NCI-H146 treated with DMSO at 0.1 percent for 48 hours (cell line): ENCODE data around the gene CENPU.
"Not testable (repeated sequence)": the region's sequence is repeated elsewhere in the genome, so short reads cannot be mapped to it uniquely, and the experiment has no call there.

ENCODE experiments used
- DNase-seq: peaks from one replicate; lab custom pipeline; 2025; ENCODE audit not compliant: unreplicated experiment; lab: John Stamatoyannopoulos, UW

CENPU gene

GRCh38 chr4:184668511-184669114, 65.3 kb downstream of the CENPU start:
- DNase-seq, result no peak

GRCh38 chr4:184668096-184668495, 65.8 kb downstream of the CENPU start:
- no peak for DNase-seq

DNA sequence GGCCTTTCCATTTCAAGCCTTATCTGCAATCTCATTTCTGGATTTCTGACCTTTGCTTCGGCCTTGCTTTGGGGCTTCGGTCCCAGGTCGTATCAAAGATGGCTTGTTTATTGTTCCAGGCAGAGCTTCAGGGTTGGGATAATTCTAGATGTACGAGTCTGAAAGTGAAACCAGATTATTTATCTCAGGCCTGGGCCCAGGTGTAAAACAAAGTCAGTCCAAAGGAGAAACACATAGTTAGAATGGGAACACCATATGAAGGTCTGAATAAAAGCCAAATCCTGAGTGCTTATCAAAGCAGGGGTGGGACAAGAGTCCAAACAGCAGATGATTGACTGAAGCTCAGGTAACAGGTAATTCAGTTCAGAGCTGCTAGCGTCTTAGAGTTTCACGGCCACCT, 67.2 kb downstream of the CENPU start:
- no peak for DNase-seq

GRCh38 chr4:184664445-184665210, 69.3 kb downstream of the CENPU start:
- DNase-seq, result no peak

DNA sequence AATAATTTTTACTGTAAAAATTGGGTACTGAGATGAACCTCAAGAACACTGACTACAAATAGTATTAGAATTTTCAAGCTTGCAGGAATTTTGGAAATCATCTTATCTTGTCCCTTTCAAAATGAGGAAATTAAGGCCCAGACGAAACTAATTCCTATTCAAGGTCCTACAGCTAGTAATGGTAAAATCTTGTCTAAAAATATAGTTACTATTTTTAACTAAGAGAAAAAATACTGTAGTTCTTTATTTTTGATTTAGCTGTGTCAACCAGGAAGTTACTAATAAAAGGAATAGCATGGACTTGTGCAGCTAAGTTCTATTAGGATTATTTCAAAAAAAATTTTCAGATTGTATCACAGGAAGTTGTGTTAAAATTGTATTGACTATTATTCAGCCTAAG, 71.7 kb downstream of the CENPU start:
- no peak for DNase-seq

GRCh38 chr4:184660978-184661377, 72.9 kb downstream of the CENPU start:
- DNase-seq, result no peak

- not testable (repeated sequence) for DNase-seq
Measured at GRCh38 chr4:184657820-184658219, 76.1 kb downstream of the CENPU start.

DNA sequence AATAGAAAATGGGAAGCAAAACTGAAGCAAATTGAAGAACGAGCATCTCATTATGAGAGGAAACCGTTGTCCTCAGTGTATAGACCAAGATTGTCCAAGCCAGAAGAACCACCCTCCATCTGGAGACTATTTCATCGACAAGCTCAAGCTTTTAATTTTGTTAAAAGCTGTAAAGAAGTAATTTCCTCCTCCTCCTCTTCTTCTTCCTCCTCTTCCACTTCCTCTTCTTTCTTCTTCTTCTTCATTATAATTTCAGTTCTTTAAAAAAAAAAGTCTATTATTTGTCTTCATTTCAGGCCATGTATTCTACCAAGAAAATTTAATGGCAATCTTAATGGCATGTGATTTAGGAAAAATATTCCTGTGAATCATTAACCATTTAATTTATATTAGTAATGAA, 76.8 kb downstream of the CENPU start:
- DNase-seq, result no peak

DNA sequence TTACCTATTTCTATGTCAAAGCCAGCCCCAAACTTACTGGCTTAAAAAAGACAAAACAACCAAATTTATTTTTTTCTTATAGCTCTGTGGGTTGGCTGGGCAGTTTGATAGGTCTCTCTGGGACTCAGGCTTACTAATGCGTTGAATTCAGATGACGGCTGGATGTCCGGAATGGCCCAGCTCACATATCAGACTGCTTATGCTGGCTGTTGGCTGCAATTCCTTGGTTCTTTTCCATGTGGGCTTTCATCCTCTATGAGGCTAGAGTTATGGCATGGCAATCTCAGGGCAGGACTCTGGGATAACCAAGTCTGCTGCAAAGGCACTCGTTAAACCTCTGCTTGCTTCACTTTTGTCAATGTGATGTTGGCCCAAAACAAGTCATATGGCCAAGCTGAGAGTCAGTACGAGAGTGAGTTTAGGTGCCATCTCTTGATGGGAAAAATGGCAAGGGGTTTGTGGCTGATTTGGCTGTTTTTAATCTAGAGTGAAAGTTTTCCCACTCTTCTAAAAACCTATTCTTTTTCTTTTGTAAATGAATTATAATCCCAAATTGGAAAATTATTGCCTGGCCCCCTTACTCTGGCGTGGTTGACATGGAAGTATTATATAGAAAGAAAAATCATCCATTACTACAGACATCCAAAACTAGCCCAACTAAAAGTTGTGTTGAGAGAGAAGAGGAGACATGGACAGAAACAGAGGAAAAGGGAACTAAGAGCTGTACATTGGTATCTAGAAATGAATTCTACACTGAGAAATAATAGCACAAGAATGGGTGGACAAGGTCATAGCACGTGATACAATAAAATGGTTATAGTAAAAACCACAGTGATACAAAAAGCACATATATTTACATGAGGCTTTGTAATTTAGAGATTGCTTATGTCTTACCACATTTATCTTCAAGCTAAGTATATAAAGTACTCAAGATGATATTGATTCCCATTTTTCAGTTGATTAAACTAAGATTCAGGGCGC, 77.7 kb downstream of the CENPU start:
- no peak for DNase-seq

DNA sequence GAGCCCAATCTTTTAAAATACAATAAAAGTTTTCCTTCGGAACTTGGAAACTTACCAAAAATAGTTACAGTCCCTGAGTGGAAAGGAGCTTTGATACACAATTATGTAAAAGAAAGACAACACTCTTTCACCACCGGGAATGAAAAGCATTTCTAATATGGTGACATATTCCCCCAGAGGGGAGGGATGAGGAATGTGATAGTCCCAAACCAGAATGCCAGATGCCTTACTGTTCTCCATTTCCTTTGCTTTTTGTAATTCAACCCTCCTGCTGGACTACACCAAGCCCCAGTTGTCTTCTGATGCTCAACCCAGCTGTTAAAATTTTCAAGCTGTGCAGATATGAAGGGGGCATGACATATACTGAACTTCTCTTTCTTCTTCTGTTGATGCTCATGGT, 80.2 kb downstream of the CENPU start:
- DNase-seq, result no peak

DNA sequence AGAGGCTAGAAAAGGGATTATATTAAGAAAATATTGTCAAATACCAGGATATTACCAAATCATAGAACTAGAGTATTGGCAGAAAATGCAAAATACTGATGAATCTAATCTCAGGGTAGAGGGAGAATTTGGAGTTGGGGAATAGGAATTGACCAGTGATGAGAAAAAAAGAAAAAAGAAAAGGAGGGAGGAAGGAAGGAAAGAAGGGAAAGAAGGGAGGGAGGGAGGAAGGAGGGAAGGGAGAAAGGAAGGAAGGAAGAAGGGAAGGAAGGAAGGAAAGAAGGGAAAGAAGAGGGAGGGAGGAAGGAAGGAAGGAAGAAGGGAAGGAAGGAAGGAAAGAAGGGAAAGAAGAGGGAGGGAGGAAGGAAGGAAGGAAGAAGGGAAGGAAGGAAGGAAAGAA, 81.2 kb downstream of the CENPU start:
- not testable (repeated sequence) for DNase-seq

- DNase-seq, result no peak
Measured at GRCh38 chr4:184651899-184652298, 82.0 kb downstream of the CENPU start.

DNA sequence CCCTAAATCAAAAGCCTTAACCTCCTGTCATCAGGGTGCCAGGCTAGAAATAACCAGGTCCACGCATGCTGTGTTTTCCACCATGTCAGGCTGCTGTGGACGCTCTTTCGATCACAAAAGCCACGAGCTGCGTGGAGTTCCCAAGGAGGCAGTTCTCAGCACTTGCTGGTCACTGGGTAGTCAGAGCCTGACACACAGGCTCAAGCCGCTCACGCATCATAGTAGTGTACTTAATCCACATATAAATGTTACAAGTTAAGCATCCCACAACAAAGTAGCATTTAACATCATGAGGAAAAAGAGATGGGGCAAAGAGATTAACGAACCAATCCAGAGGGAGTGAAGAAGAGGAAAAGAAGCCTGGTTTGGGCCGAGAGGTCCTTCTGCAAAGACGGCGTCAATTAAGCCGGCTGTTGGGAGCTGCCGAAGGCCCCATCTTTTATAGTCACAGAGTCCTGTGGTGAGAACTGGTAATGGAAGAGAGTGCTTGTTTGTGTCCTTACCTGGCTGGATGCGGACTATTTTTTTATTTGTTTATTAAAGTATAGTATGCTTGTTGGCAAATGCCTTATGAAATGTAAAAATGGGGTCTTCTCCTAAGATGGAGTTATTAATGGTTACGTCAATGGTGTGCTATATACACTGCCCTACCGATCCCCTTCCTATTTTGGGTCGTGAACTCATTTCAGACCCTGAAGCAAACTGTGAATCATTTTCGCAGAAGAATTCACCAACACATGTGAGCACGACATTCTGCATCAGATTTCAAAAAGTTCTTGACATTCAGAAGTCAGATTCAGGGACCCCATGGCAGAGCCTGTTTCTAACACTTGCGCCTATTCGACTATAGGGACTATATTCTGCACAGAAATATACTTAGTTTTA, 83.7 kb downstream of the CENPU start:
- DNase-seq, result no peak

- DNase-seq, result peak; percentile 87
Measured at GRCh38 chr4:184649026-184649970, 84.6 kb downstream of the CENPU start, which contains the start of the genes CASP3 and PRIMPOL. Gene CASP3 (minus strand): TSS chr4:184649447. CDS start chr4:184638453, 10,994 bp downstream. Gene PRIMPOL (plus strand): TSS chr4:184649738. CDS start chr4:184657141, 7,403 bp downstream.

DNA sequence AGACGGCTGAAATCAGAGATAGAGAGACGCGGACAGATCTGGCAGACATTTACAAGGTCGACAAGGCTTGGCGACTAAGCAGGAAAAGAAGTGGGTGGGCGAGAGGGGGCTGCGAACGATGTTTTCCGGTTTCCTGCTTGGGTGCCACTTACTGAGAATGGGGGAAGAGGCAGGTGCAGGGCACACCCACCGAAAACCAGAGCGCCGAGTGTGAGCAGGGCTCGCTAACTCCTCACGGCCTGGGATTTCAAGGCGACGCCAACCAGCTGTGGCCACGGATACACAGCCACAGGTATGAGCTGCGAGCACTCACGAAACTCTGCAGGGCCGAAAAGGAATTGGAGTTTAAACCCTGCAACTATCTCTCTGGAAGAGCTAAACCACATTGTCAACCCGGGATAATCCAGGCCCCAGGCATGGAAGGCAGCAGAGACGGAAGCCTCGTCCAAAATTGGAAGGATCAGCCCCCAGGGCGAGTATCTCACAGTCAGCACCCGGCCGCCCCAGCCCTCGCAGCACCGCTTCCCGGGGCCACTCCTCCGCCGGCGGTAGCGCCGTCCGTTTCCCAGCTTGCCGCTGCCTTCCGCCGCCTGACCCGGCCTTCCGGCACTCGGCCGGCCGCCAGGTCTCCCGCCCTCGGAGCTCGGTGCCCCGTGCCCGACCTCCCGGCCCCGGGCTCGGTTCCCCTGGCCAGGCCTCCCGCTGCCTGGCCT, 85.4 kb downstream of the CENPU start:
- DNase-seq, result no peak

DNA sequence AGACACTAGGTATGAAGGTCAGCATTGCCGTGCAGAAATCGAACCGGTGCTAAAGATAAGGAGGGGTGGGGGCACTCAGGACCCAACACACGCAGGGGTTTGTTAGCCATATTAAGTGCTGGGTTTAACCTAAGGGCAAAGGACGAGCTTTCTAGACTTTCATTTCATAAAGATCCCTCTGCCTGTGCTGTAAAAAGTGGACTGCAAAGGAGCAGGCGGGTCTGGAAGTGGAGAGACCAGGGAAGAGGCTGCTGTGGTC, 85.9 kb downstream of the CENPU start:
- DNase-seq, result no peak

GRCh38 chr4:184647266-184648053, 86.4 kb downstream of the CENPU start:
- DNase-seq, result no peak
